GM12891 (cell line): ENCODE measurements around the gene CCDC154.

ENCODE experiments used
- PAX5 ChIP-seq: IDR thresholded peaks from 2 replicates; pipeline ENCODE4 v1.6.1; 2011; ENCODE audit warnings: low read length, moderate library complexity, mild to moderate bottlenecking; ENCODE audit not compliant: insufficient read depth, severe bottlenecking
- POLR2A ChIP-seq: IDR thresholded peaks from 2 replicates; pipeline ENCODE4 v1.6.1; 2011; ENCODE audit warnings: low read depth, low read length, control low read depth
- POLR2AphosphoS5 ChIP-seq: IDR thresholded peaks from 2 replicates; pipeline ENCODE4 v1.6.1; 2011; ENCODE audit warnings: low read depth, low read length, control low read depth
- SPI1 ChIP-seq: IDR thresholded peaks from 2 replicates; pipeline ENCODE4 v1.6.1; 2011; ENCODE audit warnings: low read depth, low read length, control low read depth
- TAF1 ChIP-seq: IDR thresholded peaks from 2 replicates; pipeline ENCODE4 v1.6.1; 2011; ENCODE audit warnings: low read depth, low read length, control low read depth

GRCh38 chr16:1461146-1461545, 16.8 kb upstream of the CCDC154 start:
- TF ChIP-seq POLR2A (no peak), POLR2AphosphoS5 (no peak), PAX5 (no peak), TAF1 (no peak), SPI1 (no peak)
